ENCODE measurements around the gene ADAMTSL5. TPM values are rescaled to one million over a fixed set of nuclear protein-coding genes. Genes with fewer than 3 reads are reported as not detected.

Gene ADAMTSL5, protein sequence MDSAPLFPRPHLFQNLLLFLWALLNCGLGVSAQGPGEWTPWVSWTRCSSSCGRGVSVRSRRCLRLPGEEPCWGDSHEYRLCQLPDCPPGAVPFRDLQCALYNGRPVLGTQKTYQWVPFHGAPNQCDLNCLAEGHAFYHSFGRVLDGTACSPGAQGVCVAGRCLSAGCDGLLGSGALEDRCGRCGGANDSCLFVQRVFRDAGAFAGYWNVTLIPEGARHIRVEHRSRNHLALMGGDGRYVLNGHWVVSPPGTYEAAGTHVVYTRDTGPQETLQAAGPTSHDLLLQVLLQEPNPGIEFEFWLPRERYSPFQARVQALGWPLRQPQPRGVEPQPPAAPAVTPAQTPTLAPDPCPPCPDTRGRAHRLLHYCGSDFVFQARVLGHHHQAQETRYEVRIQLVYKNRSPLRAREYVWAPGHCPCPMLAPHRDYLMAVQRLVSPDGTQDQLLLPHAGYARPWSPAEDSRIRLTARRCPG
- total RNA-seq (2022; extraction: Qiagen RNA extraction; ENCODE audit: low read depth) = 2.0 to 3.9 TPM (median 3.2 TPM) in 5 replicates

DNA sequence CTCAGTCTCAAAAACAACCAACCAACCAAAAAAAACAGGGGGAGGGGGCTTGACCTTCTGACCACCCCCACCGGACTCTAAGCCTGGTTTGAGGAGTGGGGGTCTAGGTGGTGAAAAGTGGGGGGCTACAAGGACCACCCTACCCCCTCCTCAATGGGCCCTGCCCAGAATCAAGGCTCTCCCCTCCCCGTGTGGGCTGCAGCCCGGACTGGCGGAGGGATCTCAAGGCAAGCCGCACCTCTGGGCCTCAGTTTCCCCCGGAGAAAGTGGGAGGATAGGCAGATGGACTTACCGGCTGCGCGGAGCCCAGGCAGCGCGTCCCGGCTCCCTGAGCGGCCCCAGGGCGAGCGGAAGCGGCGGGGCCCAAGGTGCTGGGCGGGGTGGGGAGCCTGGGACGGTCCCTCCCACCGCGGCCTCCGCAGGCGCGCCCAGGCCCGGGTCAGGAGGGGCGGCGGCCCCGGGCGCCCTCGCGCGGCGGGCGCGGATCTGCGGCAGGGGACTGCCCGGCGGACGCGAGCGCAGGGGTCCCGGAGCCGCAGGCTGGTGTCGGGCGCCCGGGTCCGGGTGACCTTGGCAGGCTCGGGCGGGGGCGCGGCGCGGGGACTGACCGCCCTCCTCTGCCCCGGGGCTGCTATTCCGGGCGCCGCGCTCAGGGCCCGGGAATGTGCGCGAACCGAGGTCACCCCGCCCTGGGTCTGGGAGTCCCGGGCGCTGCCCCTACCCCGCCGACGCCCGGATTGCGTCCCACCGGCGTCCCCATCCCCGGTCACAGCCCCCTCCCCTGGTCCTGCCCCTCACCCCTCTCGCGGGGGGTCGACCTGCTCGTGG, at the start of gene ADAMTSL5:
Gene ADAMTSL5 (minus strand): TSS at position 349 of the 828 bp plus-strand sequence. CDS start 2,076 bp downstream, outside the sequence.

DNA sequence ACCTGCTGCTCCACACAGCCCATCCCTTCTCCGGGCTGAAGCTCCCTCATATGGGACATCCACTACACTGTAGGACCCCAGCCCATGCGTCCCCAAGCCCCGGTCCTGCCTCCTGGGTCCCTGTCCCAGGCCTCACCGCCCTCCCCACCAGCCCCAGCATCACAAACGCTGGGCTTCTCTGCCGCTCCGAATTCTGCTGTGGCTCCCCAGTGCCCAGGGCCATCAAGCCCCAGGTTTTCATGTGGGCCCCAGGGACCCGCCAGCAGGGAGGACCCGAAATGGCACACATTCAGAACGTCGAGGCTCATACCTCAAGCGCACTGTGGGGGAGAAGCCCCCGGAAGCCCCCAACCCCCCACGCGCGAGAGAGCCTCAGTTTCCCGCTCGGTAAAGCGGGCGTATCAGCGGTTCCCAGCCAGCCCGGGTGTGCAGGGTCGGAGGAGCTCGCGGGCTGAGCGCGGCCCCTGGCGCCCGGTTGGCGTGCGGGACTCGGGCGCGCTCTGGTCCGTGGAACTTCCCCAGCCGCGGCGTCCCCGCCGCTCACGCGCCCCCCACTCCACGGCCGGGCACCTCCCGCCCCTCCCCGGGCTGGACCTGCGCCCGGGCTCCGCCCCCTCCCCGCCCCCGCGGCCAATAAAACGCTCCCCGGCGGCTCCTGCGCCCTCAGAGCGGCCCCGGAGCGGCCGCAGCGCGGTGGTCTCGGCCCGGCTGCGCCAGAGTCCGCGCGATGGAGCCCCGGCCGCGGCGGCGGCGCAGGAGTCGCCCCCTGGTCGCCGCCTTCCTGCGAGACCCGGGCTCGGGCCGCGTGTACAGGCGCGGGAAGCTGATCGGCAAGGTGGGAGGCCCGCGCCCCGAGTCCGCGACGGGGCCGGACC, 10.8 kb upstream of the ADAMTSL5 start, which contains the start of gene PLK5:
Gene PLK5 (plus strand): TSS at position 666 of the 875 bp plus-strand sequence. CDS start 2,920 bp downstream, outside the sequence.

DNA sequence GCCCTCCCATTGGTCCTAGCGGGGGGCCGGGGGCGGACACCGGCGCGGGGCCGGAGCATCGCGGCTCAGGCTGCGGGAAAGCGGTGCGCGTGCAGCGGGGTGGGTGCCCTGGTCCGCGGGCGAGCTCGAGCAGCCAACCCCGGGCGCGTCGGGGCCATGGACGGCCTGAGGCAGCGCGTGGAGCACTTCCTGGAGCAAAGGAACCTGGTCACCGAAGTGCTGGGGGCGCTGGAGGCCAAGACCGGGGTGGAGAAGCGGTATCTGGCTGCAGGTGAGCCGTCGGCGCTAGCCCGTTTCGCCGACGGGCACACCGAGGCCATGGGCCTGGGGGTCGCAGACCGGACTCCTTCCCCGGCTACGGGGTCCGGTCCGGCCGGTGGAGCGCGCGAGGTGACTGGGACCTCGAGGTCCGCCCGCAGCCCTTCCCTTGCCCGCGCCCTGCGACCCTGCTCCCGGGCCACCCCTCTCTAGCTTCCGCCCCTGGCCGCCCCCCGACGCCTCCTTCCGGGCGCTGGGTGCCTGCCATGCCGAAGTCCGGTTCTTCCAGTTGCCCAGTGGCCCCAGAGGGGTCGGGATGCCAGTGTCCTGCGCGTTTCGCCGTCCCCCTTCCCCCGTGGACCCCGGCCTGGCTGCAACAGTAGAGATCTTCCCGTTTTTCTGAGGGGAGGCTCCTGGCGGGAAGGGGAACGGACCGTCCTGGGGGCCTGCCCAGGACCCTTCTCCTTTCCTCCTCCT, 21.5 kb downstream of the ADAMTSL5 start, which contains the start of gene REEP6:
Gene REEP6 (plus strand): TSS at position 68 of the 735 bp plus-strand sequence. CDS start 89 bp downstream, at position 157.

DNA sequence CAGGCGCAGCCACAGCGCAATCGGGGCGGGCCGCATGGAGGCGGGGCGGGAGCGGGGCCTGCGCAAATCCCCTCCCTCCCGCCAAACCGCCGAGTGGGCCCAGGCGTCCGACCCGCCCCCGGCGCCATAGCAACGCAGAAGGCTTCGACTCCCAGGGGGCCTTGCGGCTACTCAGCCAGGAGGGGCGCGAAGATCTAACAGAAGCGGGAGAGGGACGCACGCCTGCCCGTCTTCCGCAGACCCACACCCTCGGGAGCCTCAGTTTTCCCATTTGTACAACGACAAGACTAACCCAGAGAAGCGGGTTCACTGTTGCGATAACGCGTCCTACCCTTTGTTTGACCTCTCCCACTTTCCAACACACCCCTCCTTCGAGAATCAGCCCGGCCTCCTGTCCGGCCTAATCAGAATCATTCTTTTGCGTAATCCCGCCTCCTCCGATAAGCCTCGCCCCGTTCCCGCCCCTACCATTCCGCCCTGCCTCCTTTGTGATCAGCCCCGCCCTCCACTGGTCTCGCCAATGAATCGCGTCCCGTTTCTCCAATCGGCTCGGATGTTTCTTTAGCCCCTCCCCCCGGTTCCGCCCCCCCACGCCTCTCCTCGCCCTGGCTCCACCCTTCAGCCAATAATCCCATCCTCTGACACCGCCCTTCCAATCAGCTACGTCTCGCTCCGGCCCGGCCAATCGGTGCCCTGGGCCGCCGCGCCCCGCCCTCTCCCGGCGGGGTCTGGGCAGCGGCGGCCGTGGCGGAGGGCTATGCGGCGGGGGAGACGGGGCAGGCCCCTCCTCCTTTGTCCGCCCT, 22.3 kb downstream of the ADAMTSL5 start, which contains the start of gene PCSK4:
Gene PCSK4 (minus strand): TSS at position 40 of the 803 bp plus-strand sequence. CDS start 4 bp downstream, at position 36.

DNA sequence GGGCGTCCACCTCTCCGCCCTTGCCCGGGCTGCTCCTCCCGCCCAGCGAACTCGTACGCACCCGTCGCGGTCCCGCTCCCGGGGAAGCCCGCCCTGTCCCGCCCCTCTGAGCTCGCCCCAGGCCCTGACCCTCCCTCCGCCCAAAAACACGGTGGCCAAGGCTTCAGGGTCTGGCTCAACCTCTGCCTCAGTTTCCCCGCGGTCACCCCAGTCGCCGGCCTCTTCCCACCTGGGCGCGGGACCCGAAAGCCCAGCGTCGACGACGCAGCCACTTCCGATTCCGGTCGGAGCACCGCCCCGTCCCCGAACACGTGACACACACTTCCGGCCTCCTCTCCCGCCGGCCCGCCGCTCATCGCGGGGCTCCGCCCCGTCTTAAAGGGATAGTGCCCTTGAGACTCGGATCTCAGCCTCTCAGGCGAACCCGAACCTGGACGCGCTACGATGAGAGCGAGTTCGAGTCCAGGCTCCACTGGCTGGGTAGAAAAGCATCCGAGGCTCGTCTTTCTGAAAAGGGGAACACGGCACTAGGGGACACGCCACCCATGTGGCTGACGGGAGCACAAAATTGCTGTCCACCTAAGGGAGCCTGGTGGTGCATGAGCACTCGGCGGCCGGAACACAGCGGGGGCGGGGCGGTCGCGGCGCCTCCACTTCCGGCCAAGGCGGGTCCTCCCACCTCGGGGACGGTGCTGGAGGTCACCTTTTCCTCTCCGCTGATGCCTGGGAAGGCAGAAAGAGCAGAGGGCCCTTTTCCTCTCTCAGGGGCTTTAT, 33.7 kb downstream of the ADAMTSL5 start, which contains the start of gene C19orf25:
Gene C19orf25 (minus strand): TSS at position 282 of the 774 bp plus-strand sequence. CDS start 312 bp downstream, outside the sequence.

Other genes with a start within 250 kb of the ADAMTSL5 start
- 84.4 to 193 TPM (median 96.4 TPM) in 5 replicates for gene CIRBP, start 243.7 kb downstream of the ADAMTSL5 start, total RNA-seq (2022; extraction: Qiagen RNA extraction; ENCODE audit: low read depth)
- 46.2 to 97.9 TPM (median 81.9 TPM) in 5 replicates for gene FAM174C, start 237.5 kb downstream of the ADAMTSL5 start, total RNA-seq (2022; extraction: Qiagen RNA extraction; ENCODE audit: low read depth)
- gene EFNA2, start 227.1 kb downstream of the ADAMTSL5 start, total RNA-seq (2022; extraction: Qiagen RNA extraction; ENCODE audit: low read depth) = 0.98 to 2.3 TPM (median 1.7 TPM) in 5 replicates
- gene NDUFS7, start 129.1 kb downstream of the ADAMTSL5 start, total RNA-seq (2022; extraction: Qiagen RNA extraction; ENCODE audit: low read depth) = 69.3 to 82.1 TPM (median 71.5 TPM) in 5 replicates
- 22.6 to 42.2 TPM (median 39.2 TPM) in 5 replicates for gene GAMT, start 111.5 kb downstream of the ADAMTSL5 start, total RNA-seq (2022; extraction: Qiagen RNA extraction; ENCODE audit: low read depth)
- gene DAZAP1, start 105.4 kb downstream of the ADAMTSL5 start, total RNA-seq (2022; extraction: Qiagen RNA extraction; ENCODE audit: low read depth) = 80.7 to 112 TPM (median 102 TPM) in 5 replicates
- 1,399 to 2,023 TPM (median 1,902 TPM) in 5 replicates for gene RPS15, start 74.6 kb downstream of the ADAMTSL5 start, total RNA-seq (2022; extraction: Qiagen RNA extraction; ENCODE audit: low read depth)
- 1.3 to 2.0 TPM (median 1.7 TPM) in 5 replicates for gene APC2, start 62.9 kb downstream of the ADAMTSL5 start, total RNA-seq (2022; extraction: Qiagen RNA extraction; ENCODE audit: low read depth)
- gene C19orf25, start 33.8 kb downstream of the ADAMTSL5 start, total RNA-seq (2022; extraction: Qiagen RNA extraction; ENCODE audit: low read depth) = 9.6 to 21.2 TPM (median 17.2 TPM) in 5 replicates
- 0.62 to 1.0 TPM (median 0.86 TPM) in 5 replicates for gene PCSK4, start 22.7 kb downstream of the ADAMTSL5 start, total RNA-seq (2022; extraction: Qiagen RNA extraction; ENCODE audit: low read depth)
- gene REEP6, start 21.8 kb downstream of the ADAMTSL5 start, total RNA-seq (2022; extraction: Qiagen RNA extraction; ENCODE audit: low read depth) = 3.0 to 5.5 TPM (median 5.3 TPM) in 5 replicates
- not detected in 5 replicates for gene PLK5, start 11.1 kb upstream of the ADAMTSL5 start, total RNA-seq (2022; extraction: Qiagen RNA extraction; ENCODE audit: low read depth)
- gene MEX3D, start 55.3 kb upstream of the ADAMTSL5 start, total RNA-seq (2022; extraction: Qiagen RNA extraction; ENCODE audit: low read depth) = 5.7 to 11.9 TPM (median 11.0 TPM) in 5 replicates
- gene MBD3, start 79.8 kb upstream of the ADAMTSL5 start, total RNA-seq (2022; extraction: Qiagen RNA extraction; ENCODE audit: low read depth) = 31.7 to 54.9 TPM (median 53.6 TPM) in 5 replicates
- gene UQCR11, start 92.4 kb upstream of the ADAMTSL5 start, total RNA-seq (2022; extraction: Qiagen RNA extraction; ENCODE audit: low read depth) = 99.8 to 204 TPM (median 173 TPM) in 5 replicates
- gene TCF3, start 139.6 kb upstream of the ADAMTSL5 start, total RNA-seq (2022; extraction: Qiagen RNA extraction; ENCODE audit: low read depth) = 50.5 to 72.2 TPM (median 68.7 TPM) in 5 replicates
- 0.01 TPM in 2 of 5 replicates, not detected in the others for gene ONECUT3, start 240.5 kb upstream of the ADAMTSL5 start, total RNA-seq (2022; extraction: Qiagen RNA extraction; ENCODE audit: low read depth)